Omental fat pad (tissue), 4 donors: ENCODE data around the gene INHBC. TPM values are rescaled to one million over a fixed set of nuclear protein-coding genes. Genes with fewer than 3 reads are reported as not detected.

ENCODE experiments used
- ATAC-seq: fragments of 150-250 bp; one replicate; pipeline ENCODE4 v1.9.1; 2016; ENCODE audit warnings: mild to moderate bottlenecking, moderate library complexity; ENCODE audit not compliant: low FRiP score
- DNase-seq: peaks from one replicate; pipeline ENCODE4 v3.0.0-alpha.2; 2019; ENCODE audit warnings: low spot score
- total RNA-seq, 4 donors: library from RNA; depleted of rRNA; stranded (reverse); fragments of >200 nt; gene quantifications; one replicate each; pipeline ENCODE4 v1.1.0, GENCODE V29; 2016
- TF ChIP-seq, protein P1 (sequence below), 3 donors: fragments of 450-650 bp; IDR thresholded peaks; one replicate each; pipeline ENCODE4 v1.5.1; 2016 to 2017; ENCODE audit warnings: antibody characterized with exemption in 3 of 3, mild to moderate bottlenecking in 3 of 3, moderate library complexity in 2 of 3

The INHBC gene
- total RNA-seq, 4 donors from 2014 or later = not detected

DNA sequence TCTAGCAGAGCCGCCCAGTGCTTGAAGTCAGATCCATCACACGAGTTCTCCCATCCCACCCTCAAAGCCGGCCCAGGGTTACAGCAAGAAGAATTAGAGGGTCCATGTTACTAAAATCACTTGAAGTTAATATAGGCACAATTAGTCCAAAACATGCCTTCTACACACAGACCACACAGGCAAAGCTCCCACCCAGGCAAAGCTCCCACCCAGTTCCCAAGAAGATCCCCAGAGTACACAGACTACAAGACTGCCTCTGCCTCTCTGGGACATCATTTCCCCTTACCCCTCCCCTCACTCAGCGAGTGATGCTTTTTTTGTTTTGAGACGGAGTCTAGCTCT, 28.3 kb downstream of the INHBC start:
- DNase-seq = no peak
- no peak for ATAC-seq
- TF ChIP-seq, protein P1, sequence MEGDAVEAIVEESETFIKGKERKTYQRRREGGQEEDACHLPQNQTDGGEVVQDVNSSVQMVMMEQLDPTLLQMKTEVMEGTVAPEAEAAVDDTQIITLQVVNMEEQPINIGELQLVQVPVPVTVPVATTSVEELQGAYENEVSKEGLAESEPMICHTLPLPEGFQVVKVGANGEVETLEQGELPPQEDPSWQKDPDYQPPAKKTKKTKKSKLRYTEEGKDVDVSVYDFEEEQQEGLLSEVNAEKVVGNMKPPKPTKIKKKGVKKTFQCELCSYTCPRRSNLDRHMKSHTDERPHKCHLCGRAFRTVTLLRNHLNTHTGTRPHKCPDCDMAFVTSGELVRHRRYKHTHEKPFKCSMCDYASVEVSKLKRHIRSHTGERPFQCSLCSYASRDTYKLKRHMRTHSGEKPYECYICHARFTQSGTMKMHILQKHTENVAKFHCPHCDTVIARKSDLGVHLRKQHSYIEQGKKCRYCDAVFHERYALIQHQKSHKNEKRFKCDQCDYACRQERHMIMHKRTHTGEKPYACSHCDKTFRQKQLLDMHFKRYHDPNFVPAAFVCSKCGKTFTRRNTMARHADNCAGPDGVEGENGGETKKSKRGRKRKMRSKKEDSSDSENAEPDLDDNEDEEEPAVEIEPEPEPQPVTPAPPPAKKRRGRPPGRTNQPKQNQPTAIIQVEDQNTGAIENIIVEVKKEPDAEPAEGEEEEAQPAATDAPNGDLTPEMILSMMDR (IDR thresholded peaks at IDR 0.05) = no peak

DNA sequence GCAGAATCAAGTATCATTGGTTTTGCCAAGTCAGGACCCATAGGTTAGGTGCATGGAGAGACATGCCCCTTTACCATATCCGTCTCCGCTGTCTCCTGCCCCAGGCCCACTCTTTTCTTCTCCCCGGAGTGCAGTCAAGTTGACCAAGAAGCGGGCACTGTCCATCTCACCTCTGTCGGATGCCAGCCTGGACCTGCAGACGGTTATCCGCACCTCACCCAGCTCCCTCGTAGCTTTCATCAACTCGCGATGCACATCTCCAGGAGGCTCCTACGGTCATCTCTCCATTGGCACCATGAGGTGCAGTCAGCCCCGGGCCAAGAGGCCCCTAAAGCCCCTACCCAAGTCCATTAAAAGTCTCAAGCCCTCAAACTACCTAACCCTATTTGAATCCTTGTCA, 30.0 kb downstream of the INHBC start:
- ATAC-seq (no peak), DNase-seq (no peak)
- TF ChIP-seq, protein P1 (IDR thresholded peaks at IDR 0.05) = no peak

DNA sequence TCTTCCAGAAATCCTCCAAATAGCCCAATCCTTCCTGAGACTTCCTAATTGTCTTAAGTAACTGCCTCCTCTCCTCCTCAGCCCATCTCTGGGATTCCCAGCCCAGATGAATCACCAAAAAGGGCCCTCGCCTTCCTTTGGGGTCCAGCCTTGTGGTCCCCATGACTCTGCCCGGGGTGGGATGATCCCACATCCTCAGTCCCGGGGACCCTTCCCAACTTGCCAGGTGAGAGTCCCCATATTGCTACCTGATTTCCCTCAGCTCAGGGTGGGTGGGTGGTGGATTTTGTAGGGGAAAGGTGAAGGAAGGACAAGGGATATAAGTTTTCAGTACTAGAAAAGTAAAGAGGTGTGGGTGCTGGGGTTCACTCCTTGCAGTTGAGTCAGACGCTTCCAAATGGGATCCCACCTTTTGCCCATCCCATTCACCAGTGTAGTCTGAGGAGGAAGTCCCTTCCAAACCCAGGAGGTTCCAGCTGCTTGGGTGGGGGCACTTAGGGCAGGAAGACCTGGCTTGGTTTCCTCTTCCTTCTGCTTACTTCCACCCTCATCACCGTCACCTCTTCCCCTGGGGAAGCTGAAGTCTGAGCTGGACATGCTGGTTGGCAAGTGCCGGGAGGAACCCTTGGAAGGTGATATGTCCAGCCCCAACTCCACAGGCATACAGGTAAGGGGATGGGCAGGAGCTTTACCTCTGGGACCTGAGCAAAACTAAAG, 30.6 kb downstream of the INHBC start:
- TF ChIP-seq, protein P1 (IDR thresholded peaks at IDR 0.05) = no peak
- ATAC-seq (no peak), DNase-seq (no peak)

DNA sequence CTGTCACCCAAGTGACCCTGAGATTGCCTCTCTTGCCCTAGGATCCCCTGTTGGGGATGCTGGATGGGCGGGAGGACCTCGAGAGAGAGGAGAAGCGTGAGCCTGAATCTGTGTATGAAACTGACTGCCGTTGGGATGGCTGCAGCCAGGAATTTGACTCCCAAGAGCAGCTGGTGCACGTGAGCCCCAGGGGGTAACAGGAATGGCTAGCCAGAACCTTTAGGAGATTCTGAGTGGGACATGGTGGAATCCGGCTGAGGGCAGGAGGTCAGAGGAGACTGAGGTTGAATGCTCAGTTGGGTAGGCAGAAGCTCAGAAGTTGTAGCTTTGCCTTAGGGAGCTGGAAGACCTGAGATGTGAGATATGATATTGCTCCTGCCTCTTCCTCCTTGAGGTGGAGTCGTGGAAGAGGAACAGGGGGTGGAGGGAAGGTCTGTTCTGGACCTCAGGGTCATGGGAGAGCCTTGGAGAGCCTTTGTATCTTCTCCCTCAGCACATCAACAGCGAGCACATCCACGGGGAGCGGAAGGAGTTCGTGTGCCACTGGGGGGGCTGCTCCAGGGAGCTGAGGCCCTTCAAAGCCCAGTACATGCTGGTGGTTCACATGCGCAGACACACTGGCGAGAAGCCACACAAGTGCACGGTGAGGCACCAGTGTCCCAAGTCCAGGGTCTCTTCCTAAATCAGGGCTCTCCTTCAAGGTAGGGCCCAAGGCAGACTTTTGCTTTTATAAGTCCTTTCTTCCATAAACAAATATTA, 31.3 kb downstream of the INHBC start:
- ATAC-seq = no peak
- DNase-seq = no peak
- TF ChIP-seq, protein P1 (IDR thresholded peaks at IDR 0.05) = no peak

DNA sequence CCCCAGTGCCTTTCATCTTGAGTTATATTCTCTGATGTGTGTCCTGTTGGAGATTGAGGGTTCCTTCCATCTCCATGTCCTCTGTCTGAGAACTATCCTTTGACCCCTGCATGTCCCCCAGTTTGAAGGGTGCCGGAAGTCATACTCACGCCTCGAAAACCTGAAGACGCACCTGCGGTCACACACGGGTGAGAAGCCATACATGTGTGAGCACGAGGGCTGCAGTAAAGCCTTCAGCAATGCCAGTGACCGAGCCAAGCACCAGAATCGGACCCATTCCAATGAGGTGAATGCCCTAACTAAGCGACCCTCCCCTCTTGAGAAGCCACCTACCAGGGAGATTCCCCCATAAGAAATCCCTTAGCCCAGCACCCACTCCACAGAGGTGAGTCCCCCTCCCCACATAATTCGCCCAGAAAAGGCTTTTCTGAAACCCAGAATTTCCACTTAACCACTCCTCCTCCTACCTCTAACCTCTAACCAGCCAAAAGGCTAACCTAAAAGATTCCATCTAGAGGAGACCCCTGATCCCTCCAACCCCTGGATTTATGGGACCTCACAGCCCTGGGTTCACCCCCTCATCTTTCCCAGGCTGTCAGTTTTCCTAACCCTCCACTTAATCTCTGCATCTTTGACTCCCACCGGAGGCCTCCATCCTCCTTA, 32.8 kb downstream of the INHBC start:
- DNase-seq (no peak), ATAC-seq (no peak)
- TF ChIP-seq, protein P1 (IDR thresholded peaks at IDR 0.05) = no peak

DNA sequence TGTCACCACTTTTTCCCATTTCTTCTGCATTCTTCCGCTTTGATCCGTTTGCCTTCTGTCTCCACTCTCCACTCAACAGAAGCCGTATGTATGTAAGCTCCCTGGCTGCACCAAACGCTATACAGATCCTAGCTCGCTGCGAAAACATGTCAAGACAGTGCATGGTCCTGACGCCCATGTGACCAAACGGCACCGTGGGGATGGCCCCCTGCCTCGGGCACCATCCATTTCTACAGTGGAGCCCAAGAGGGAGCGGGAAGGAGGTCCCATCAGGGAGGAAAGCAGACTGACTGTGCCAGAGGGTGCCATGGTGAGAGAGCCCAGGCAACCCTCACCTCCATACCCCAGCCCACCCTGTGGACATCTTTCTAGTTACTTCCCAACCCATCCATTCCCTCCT, 33.3 kb downstream of the INHBC start:
- ATAC-seq = no peak
- DNase-seq = no peak
- TF ChIP-seq, protein P1 (IDR thresholded peaks at IDR 0.05) = no peak
